Measurements from ENCODE around the gene NBPF20.
A peak's percentile ranks its signal among the peaks of the same experiment; 100 is the strongest.
"Not testable (repeated sequence)": the region's sequence is repeated elsewhere in the genome, so short reads cannot be mapped to it uniquely, and the experiment has no call there.

The NBPF20 gene

GRCh38 chr1:145442340-145442739, 16.9 kb upstream of the NBPF20 start:
- H3K4me3 ChIP-seq (ENCODE audit: low read depth, low read length); DNase-seq (ENCODE audit: low read depth): not testable (repeated sequence)

- H3K4me3 ChIP-seq (ENCODE audit: low read depth, low read length); DNase-seq (ENCODE audit: low read depth): not testable (repeated sequence)
These were observed 6.2 kb upstream of the NBPF20 start for GRCh38 chr1:145431363-145432256.

GRCh38 chr1:145430830-145431229, 5.4 kb upstream of the NBPF20 start:
- DNase-seq (ENCODE audit: low read depth), result not testable (repeated sequence)

GRCh38 chr1:145429329-145429728, 3.9 kb upstream of the NBPF20 start:
- H3K4me3 ChIP-seq (ENCODE audit: low read depth, low read length); DNase-seq (ENCODE audit: low read depth): not testable (repeated sequence)

More at GRCh38 chr1:145430830-145431229, 5.4 kb upstream of the NBPF20 start:
- not testable (repeated sequence) for H3K4me3 ChIP-seq (ENCODE audit: low read depth, low read length)

- DNase-seq (ENCODE audit: low read depth), result peak; percentile 29
- peak overlapping the region; percentile 68 for H3K4me3 ChIP-seq (ENCODE audit: low read depth, low read length)
These were observed 579 bp downstream of the NBPF20 start for GRCh38 chr1:145424612-145425435.

DNA sequence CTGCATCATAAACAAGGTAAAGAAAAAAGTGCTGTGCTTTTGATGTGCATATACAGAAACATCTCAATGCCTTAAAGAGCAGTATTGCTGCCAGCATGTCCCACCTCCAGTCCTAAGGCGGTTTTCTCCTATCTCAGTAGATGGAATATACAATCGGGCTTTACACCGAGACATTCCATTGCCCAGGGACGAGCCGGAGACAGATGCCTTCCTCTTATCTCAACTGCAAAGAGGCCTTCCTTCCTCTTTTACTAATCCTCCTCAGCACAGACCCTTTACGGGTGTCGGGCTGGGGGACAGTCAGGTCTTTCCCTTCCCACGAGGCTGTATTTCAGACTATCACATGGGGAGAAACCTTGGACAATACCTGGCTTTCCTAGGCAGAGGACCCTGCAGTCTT, 10.3 kb downstream of the NBPF20 start:
- not testable (repeated sequence) for H3K4me3 ChIP-seq (ENCODE audit: low read depth, low read length); DNase-seq (ENCODE audit: low read depth)

DNA sequence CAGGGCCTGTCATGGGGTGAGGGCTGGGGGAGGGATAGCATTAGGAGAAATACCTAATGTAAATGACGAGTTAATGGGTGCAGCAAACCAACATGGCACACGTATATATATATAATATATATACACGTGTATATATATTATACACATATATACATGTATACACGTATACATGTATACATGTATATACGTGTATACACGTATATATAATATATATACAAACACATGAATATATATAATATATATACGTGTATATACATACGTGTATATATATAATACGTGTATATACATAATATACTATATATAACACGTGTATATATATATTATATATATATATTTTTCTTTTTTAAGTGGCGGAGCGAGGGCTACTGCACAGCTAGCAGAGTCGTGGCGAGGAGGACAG, 18.1 kb downstream of the NBPF20 start:
- DNase-seq (ENCODE audit: low read depth); H3K4me3 ChIP-seq (ENCODE audit: low read depth, low read length): not testable (repeated sequence)

- H3K4me3 ChIP-seq (ENCODE audit: low read depth, low read length), result not testable (repeated sequence)
- DNase-seq (ENCODE audit: low read depth), result peak; percentile 59
- peak; percentile 30 for TF ChIP-seq CTCF (conservative IDR thresholded peaks at IDR 0.05; ENCODE audit: low read depth, low read length)
These were observed 20.5 kb downstream of the NBPF20 start for GRCh38 chr1:145404949-145405348.

- not testable (repeated sequence) for H3K4me3 ChIP-seq (ENCODE audit: low read depth, low read length); DNase-seq (ENCODE audit: low read depth)
These were observed 24.7 kb downstream of the NBPF20 start for GRCh38 chr1:145400701-145401100.

Measured in choroid plexus epithelial cell (primary cell).